NCI-H2029 (cell line): ENCODE results near the gene MYT1.

Source experiments
- DNase-seq: peaks from one replicate; lab custom pipeline; 2025; lab: John Stamatoyannopoulos, UW

The MYT1 gene

DNA sequence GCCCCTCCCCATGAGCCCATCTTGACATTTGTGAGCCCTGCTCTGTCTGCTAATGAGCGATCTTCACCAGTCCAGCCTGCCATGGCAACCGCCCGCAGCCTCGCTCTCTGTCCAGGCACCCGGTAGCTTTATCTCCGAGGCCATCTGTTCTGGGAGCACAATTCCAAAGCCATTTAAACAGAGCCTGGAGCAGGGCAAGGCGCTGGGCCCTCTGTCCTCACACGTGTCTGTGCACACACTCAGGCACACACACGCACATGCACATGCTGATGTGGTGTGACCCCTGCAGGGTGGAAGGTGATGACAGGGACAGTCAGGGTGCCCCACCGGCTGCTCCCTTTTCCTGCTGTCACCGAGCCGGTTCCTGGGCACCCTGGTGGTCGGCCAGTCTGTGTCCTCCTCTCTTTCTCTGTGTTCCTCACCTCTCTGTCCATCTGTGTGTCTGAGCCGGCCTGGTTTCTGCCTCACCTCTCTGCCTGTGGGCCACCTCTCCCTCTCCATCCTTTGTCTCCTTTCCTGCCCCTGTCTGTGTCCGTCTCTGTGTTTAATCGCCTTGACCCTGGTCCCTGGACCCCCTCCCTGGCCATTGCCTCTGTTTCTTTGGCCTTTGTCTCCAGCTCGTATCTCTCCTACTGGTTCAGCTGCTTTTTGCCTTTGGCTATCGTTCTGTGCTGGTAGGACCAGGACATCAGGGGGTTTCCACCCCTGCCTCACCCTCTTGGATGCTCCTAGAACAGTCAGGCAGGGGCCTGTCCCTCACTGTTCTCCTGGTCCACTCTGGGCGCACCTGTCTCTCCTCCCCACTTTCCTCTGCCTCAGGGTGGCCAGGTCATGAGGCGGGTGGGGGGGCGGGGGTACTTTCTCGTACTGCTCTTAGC lies 8.8 kb upstream of the MYT1 start:
- no peak for DNase-seq

DNA sequence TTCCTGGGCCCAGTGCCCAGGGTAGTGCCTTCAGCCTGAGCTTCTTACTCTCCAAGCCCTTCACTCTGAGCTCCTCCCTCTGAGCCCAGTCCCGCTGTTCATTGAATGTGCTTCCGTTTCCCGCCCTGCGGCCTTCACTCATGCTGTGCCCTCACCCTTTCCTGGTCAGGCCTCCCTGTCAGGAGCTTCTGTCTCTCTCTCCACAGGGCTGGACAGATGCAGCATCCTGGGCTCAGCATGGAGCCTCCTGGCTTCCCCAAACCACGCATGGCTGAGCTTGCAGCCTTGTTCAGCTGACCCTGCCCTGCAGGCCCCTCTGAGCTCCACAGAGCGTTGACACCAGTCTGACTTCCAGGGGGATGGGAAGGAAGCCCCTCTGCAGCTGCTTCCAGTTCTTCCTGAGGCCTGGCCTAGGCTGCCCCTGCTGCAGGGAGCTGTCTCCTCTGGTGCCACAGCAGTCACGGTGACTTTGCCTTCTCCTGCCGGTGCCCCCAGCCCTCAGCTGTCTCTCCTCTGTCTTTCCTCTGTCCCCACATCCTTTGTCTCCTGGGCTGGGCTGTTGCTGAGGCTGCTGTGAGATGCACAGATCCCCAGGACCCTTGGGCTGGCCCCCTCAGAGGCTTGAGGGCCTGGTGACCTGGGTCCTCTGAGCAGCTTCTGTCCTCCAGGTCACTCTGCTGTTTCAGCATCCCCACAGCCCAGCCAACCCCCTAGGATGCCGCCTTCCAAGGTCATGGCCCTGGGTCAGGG lies 7.9 kb upstream of the MYT1 start:
- DNase-seq = peak; percentile 94

DNA sequence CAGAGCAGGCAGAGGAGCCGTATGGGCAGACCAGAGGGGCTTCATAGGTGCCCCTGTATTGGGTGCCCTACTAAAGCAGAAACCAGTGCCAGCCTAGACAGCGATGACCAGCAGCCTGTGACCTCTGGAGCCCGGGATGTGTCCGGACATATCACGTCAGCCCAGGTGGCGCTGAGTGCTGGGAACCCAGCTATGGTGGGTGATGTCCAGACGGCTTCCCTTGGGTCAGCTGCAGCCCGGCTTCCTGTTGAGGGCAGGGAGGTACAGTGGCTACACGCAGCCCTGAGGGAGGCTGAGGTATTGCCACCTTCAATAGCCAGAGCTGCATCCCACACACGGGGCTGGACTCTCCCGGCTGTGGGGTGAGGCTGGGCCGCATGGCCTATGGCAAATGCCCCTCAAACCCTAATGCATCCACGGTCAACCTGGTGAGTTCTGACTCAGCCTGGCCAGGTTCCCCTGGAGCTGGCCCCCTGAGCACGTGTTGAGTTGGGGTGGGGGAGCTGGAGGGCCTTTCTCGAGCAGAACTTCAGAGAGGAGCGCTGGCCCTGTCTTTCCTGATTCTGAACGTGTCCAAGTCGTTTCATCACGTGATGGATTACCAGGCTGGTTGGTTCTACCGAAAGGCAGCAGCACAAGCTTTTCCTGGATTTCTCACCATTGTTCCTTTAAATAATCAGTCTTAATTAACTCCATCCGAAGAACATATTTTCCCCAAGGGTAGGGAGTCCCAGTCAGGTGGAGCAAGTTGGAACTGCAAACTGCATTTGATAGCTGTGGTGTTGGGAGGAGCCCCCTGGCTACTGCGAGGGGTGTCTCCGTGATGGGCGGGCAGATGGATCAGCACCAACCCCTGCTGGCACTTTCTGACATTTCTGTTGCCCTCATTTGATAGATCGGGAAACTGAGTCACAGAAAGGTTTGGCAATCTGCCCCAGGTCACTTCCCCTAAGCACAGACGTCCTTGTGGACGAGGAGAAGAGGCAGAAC lies 7.1 kb upstream of the MYT1 start:
- no peak for DNase-seq

DNA sequence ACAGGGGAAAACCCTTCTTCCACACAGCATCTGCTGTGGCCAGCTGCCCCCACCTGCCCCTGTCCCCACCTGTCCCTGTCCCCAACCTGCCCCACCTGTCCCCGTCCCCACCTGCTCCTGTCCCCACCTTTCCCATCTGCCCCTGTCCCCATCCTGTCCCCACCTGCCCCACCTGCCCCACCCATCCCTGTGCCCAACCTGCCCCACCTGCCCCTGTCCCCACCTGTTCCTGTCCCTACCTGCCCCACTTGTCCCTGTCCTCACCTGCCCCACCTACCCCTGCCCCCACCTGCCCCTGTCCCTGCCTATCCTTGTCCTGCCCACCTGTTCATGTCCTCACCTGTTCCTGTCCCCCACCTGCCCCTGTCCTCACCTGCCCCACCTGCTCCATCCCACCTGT lies 6.4 kb upstream of the MYT1 start:
- peak; percentile 29 for DNase-seq

DNA sequence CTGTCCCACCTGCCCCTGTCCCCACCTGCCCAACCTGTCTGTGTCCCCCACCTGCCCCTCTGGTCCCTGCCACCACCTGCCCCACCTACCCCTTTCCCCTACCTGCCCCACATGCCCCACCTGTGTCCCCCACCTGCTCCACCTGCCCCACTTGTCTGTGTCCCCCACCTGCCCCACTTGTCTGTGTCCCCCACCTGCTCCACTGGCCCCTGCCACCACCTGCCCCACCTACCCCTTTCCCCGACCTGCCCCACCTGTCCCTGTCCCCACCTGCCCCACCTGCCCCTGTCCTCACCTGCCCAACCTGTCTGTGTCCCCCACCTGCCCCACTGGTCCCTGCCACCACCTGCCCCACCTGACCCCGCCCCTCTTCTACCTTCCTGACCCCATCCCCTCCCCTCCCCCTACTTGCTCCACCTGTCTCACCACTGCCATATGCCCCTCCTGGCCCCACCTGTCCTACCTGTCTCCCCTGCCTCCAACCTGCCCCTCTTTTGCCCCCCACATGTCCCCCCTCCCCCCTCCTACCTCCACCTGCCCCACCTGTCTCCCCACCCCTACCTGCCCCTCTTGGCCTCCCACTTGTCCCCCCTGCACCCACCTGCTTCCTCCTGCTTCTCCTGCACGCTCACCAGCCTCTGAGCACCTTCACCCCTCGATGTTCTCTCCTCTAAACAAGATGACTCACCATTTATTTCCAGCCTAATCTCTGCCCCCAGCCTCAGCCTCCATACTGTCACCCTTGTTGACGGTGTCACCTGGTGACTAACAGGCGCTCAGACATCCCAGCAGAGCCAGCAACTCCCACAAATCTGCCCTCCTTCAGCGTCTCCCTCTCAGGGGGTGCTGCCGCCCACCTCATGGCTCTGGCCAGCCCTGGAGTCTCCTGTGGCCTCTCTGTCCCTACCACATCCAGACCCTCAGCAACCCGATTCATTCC lies 5.6 kb upstream of the MYT1 start:
- no peak for DNase-seq

DNA sequence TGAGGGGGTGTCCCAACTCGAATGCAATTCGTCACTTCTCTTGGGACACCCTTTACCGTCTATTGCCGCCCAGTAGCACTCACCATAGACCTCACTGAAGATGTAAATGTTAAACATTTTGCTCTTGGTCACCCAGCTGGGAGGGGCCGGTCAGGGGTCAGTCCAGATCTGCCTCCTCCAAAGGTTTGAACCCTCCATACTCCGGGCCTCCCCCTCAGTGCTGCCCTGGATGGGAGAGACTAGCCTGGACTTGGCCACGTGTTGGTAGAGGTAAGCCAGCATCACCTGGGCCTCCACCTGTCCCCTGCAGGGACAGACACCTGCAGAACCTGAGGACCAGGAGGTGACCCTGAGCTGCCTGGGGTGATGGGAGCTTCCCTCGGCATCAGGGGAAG lies 5.0 kb upstream of the MYT1 start:
- no peak for DNase-seq

DNA sequence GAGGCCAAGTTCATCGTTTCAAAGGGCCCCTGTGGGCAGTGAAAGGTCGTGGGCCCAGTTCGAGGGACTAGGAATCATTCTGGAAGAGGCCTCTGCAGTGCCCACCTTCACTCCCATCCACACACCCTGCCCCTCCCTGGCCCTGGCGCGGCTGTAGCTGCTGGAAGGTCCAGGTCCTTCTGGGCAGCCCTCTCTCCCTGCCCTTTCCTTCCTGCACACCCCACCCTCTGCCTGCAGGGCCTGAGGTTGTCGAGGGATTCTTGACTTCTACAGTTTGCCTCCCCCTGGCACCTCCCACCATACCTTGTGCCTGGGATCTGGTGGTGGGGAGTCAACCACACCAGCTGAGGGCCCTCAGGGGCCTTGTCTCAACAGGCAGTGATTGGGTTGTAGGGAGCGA lies 4.5 kb upstream of the MYT1 start:
- DNase-seq = no peak

DNA sequence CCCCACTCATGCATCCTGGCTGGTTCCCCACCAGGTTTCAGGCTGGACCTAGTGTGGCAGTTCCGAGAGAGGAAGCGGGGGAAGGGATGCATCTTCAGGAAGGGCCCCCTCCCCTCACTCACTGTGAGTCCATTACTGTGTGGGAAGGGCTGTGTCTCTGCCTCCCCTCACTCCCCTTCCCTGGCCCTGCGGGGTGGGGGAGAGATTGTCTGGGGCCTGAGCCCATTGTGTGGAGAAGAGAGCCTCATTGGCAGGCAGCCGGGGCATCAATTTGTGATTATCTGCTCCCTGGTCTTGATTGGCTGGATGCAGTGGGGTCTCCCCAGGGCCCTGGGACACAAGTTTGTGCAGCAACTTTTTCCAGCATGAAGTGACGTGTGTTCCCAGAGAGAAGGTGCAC lies 4.1 kb upstream of the MYT1 start:
- DNase-seq = no peak

DNA sequence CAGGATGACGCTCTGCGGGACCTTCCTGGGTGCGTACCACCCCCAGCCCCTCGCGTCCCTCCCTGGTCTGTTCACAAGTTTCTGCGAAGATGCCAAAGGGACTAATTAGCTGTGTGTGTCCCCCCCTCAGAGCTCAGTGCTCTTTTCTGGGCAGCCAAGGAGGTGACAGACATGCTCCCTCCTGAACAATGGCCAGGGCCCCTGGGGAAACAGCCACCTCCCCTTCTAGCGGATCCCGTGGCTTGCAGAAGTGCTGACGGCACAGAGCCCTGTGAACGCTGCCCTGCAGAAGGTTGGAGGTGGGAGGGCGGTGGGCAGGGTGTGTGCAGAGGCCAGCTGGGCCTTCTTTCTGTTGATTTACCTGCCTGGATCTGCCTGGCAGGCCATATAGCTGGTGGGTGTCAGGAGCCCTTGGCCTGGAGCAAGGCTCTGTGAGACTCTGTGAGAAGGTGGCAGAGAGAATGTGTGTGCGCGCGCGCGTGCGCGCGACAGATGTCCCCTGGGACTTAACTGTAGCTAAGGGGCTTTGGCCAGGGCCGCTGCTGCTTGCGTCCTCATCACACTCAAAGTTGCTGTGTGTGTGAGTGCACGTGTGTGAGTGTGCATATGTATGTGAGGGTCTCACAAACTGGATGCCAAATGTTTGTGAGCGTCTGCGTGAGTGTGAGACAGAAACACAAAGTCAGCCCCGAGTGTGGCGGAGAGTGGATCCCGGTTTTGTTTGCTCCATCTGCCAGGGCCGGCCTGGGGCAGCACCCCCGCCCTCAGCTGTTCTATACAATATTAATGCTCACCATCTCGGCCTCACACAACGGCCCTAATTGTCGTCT lies 3.5 kb upstream of the MYT1 start:
- no peak for DNase-seq

DNA sequence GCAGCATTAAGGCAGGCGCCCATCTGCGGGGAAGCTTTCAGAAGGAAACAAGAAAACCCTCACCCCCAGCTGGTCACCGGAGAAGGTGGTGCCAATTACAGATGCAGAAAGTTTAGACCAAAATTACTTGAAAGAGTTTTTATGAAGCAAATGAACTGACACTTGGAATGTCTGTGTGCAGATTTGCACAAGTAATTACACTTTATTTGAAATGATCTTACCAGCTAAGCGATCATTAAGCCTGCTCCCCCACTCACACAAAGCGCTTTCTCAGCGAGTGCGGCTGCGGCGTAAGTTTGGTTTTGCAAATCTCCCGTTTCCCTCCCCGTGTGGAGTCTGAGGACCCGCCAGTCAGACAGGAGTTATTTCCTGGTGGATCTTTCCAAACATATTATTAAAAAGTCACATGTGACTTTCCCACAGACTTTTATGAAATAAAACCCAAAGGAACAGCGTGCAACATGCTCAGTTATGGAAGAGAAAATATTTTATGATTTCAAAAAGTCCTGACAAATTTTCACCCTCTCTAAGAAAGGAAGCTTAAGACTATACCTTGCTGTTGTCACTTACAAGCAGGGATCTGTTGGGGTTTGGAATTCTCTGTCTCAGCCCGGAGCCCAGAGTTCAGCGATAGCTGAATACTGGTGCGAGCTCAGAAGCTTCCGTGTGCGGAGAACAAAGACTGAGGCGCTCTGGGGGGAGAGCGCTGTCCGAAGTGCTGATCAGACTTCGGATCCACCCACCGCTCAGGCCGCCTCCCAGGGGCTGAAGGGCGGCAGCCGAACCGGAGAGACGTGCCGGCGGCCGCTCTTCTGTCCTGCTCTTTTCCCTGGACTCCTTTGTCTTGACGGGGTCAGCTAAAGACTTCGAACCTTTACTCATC lies 2.7 kb upstream of the MYT1 start:
- DNase-seq = no peak

DNA sequence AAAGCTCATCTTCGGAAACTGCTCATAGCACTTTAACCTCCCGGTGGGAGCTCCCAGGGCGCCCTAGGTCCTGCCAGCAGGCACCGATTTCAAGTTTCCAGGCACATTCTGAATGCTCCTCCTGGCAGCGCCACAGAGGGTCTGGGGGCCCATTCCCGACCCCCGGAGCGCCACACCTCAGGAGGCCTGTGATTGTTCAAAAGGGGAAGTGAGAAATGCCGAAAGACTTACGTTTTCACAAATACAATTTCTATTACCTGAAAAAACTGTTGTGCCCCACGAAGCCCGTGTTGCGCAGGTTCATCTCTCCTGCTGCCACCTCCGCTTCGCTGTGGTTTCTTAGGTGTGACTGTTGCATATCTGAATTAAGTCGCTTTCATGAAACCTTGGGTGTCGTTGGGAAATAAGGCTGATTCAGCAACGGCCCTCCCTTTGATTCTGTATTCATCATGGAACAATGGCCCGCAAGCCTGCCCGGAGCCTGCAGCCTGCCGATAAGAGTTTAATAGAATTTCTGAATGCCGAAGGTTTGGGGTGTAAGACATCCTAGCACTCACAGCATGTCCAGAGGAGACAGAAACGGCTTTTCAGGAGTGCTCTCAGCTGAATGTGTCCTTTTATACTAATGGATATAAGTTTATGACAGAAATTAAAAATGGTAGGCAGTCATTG lies 1.9 kb upstream of the MYT1 start:
- DNase-seq = no peak

DNA sequence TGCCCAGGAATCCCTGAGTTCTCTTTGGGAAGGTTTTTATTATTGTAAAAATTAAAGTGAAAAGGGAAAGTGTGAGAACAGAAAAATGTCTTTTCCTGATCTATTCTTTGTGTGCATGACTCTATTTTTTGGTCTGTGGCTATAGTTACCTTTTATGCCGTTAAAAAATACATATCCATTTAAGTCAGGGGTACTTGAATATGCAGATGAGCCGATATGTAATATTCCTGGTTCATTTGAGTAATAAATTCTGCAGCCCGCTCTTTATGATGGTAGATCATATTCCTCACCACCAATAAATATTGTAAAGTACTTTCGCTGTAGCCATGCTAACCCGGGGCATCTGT lies 503 bp upstream of the MYT1 start:
- no peak for DNase-seq

DNA sequence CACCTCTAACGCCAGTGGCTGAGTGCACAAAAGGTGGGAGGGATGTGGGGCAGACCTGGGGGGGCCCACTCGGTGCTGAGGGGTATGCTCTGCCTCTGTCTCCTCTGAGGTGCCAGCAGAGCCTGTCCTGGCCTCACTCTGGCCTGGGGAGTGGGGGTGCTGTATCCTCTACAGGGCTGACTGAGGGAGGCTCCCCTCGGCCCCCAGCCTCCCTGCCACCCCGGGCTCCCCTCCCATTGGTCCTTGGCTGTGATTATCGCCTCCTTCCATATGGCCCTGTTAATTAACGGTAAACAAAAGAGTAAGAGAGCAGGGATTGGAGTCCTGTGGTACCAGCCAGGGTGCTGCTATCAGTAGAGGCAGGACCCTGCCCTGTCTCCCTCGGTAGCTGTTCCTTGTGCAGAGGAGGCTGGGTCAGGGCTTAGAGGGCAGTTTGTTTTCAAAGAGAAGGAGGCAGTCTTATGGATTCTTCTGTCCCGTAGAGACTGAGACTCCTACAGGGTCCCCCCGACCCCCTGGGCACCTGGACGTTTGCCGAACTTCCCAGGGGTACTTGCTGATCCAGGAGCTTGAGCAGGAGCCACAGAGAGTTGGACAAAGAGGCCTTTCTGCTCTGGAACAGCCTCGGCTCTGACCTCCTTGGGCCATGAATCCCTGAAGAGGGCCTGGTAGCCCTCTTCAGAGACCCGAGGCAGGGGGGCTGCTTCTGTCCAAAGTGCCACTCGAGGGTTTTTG lies 1.8 kb downstream of the MYT1 start:
- no peak for DNase-seq

DNA sequence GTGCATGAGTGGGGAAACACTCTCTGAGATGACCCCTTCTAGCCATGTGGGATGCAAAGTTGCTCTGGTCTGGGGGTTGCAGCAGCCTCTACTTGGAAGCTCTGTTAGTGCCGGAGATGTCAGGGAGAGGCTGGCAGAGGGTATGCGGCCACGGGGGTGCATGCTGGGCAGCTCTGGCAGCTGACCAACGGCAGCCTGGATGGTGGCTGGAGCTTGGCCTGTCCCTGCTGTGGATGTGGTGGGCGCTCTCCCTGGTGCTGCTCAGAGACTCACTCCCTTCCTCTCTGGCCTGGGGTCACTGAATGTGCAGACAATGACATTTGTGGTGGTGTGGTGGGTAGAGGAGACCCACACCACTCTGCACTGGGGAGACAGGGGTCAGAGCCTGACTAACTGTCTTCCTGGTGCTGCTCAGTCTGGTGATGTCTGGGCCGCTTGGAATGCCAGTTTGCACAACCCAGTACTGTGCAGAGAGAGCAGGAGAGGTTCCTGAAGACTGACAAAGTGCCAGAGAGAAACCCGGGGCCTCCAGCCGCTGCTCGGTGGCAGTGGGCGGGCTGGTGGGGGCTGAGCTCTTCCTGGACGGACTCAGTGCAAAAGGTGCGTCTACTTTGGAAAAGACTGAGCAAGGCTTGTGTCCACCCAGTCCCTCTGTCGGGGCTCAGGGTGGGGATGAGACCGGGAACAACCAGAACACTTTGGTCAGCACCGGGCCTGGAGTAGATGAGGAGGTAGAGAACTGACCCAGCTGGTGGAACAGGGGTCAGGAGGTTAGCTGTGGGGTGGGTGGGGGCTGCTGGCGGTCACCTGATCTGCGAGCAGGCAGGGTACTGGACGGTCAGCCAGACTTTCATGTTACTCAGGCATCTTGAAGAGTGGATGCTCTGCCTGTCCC lies 2.7 kb downstream of the MYT1 start:
- no peak for DNase-seq

DNA sequence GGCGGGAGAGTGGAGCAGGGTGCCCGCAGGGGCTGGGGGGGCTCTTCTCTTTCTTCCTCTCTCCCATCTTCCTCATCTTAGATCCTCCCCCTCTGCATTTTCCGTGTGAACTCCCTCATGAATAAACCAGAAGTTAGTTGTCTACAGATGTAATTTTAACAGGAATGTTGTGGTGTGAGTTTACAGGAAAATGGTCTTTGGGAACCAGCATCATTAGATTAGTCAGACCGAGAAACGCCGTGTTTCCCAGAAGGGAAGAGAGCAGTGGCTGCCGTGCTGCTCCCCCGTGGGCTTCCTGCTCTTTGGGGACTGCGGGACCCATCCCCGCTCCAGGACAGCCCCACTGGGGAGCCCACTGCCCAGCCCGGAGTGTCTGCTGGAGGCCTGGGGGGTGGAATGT lies 3.4 kb downstream of the MYT1 start:
- no peak for DNase-seq

DNA sequence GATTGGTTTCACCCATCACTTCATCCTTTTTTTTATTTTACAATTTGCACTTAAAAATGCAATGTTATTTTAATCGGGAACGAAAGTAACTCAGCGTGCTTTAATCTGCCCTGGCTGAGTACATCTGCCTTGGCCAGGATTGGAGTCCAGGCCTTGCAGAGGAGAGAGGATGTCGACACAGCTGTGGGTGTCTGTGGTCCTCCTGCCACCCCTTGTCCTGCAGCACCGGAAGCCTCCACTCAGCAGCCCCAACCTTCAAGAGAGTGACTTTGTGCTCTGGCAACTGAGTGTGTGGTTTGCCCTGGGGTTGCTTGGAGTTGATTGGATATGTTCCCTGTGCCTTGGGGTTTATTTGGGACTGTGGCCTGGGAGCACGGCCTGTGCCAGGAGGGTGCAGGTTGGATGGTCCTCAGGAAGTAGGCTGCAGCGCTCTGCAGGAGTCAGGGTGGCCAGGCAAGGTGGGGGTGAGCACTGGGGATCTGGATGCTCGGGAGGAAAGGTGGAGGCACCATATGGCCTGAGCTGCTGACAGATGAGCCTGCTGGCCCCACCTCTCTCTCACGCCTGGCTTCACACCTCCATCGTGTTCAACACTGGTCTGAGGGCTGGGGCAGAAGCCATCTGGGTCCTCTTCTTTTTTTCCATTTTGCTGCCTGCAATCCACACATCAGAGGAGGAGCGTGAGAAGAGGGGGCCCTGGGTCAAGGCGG lies 4.3 kb downstream of the MYT1 start:
- no peak for DNase-seq
